GM12878 (cell line): ENCODE results near the gene PGBD5. TPM values are rescaled to one million over a fixed set of nuclear protein-coding genes. Genes with fewer than 3 reads are reported as not detected.

Experiments used
- ATAC-seq: fragments of 200-7000 bp; cut with Tn5 transposase; 3 replicates; pipeline ENCODE4 v1.9.1; 2020; ENCODE audit warnings: mild to moderate bottlenecking, moderate library complexity
- BruUV-seq: library from RNA; stranded (reverse); fragments of 400-500 nt; replicated peaks from 2 replicates; lab custom pipeline; 2021; lab: Mats Ljungman, UMichigan
- CTCF ChIA-PET: fragments of 300-600 bp; sonication (Branson Sonifier 250); formaldehyde crosslinking; extraction: SDS; loops from one replicate; lab custom pipeline; 2021; ENCODE audit warnings: inconsistent platforms; lab: Yijun Ruan, JAX
- POLR2A ChIA-PET: fragments of 350-600 bp; formaldehyde crosslinking; extraction: SDS; loops from one replicate; lab custom pipeline; 2021; ENCODE audit warnings: inconsistent platforms; lab: Charles Lee
- RAD21 ChIA-PET: fragments of 300-600 bp; sonication (Branson Sonifier 250); formaldehyde crosslinking; loops from one replicate; lab custom pipeline; 2023; ENCODE audit warnings: antibody characterized with exemption; ENCODE audit not compliant: unreplicated experiment; lab: Charles Lee
- SMC1A ChIA-PET: fragments of 300-600 bp; sonication (Branson Sonifier 250); formaldehyde crosslinking; loops from one replicate; lab custom pipeline; 2023; ENCODE audit not compliant: unreplicated experiment, uncharacterized antibody; lab: Charles Lee
- DNase-seq: peaks from one replicate; pipeline ENCODE4 v3.0.0-alpha.2; 2011; ENCODE audit warnings: low read depth, low spot score
- FAIRE-seq: peaks from 3 replicates; lab custom pipeline; 2011; peaks lifted over from hg19 to GRCh38; lab: Jason Lieb, UNC
- H2AFZ ChIP-seq: 2 replicates; pipeline ENCODE4 v1.6.0; 2011; ENCODE audit warnings: low read depth, low read length, control low read depth; ENCODE audit not compliant: control insufficient read depth
- H3K27ac ChIP-seq: 2 replicates; pipeline ENCODE4 v1.5.1; 2011; ENCODE audit warnings: control low read depth; ENCODE audit not compliant: control insufficient read depth, insufficient read depth
- H3K27me3 ChIP-seq, 2 experiments: replicated peaks in 1 of 2; 2 replicates each; pipeline versions ENCODE4 v1.6.0 to v1.6.1; 2011; ENCODE audit warnings: low read length in 1 of 2; ENCODE audit not compliant: control insufficient read depth in 2 of 2, insufficient read depth in 2 of 2
- H3K36me3 ChIP-seq, 2 experiments: 2 replicates each; pipeline ENCODE4 v1.5.1; 2011; ENCODE audit warnings: low read length in 1 of 2; ENCODE audit not compliant: control insufficient read depth in 2 of 2, insufficient read depth in 2 of 2
- H3K4me1 ChIP-seq: 2 replicates; pipeline ENCODE4 v1.6.1; 2011; ENCODE audit warnings: mild to moderate bottlenecking, low read length, moderate library complexity, mixed read lengths; ENCODE audit not compliant: control insufficient read depth, insufficient read depth
- H3K4me2 ChIP-seq: 2 replicates; pipeline ENCODE4 v1.6.0; 2011; ENCODE audit warnings: control low read depth; ENCODE audit not compliant: control insufficient read depth, insufficient read depth
- H3K4me3 ChIP-seq: fragments of 200-600 bp; sonication (generic); 2 replicates; pipeline ENCODE4 v1.5.1; 2016
- H3K79me2 ChIP-seq: 2 replicates; pipeline ENCODE4 v1.6.0; 2011; ENCODE audit warnings: low read length; ENCODE audit not compliant: control insufficient read depth, insufficient read depth
- H3K9ac ChIP-seq: 2 replicates; pipeline ENCODE4 v1.8.0; 2011; ENCODE audit warnings: low read length, control low read depth, mixed read lengths; ENCODE audit not compliant: control insufficient read depth, insufficient read depth
- H3K9me3 ChIP-seq: replicated peaks from 3 replicates; pipeline ENCODE4 v1.5.1; 2011; ENCODE audit warnings: mild to moderate bottlenecking, low read length; ENCODE audit not compliant: control insufficient read depth, insufficient read depth
- H4K20me1 ChIP-seq: 2 replicates; pipeline ENCODE4 v1.6.0; 2011; ENCODE audit not compliant: control insufficient read depth, insufficient read depth
- GABPA ChIP-seq: IDR thresholded peaks from 2 replicates; pipeline ENCODE4 v1.6.1; 2014; ENCODE audit warnings: antibody characterized with exemption, low read depth, mild to moderate bottlenecking, inconsistent platforms
- NBN ChIP-seq: fragments of 450-650 bp; IDR thresholded peaks from 2 replicates; pipeline ENCODE4 v1.6.1; 2016
- NFXL1 ChIP-seq: fragments of 450-650 bp; IDR thresholded peaks from 2 replicates; pipeline ENCODE4 v1.6.1; 2017; ENCODE audit warnings: antibody characterized with exemption, mild to moderate bottlenecking, borderline replicate concordance
- NR2C1 ChIP-seq: fragments of 450-650 bp; IDR thresholded peaks from 2 replicates; pipeline ENCODE4 v1.6.1; 2017; ENCODE audit warnings: antibody characterized with exemption, mild to moderate bottlenecking, moderate library complexity
- POU2F2 ChIP-seq: IDR thresholded peaks from 3 replicates; pipeline ENCODE4 v1.6.1; 2011; ENCODE audit warnings: low read depth, mild to moderate bottlenecking, low read length, borderline replicate concordance
- SMAD1 ChIP-seq: fragments of 450-650 bp; IDR thresholded peaks from 2 replicates; pipeline ENCODE4 v1.6.1; 2018; ENCODE audit warnings: mild to moderate bottlenecking, low read depth; ENCODE audit not compliant: partially characterized antibody
- TCF12 ChIP-seq: IDR thresholded peaks from 2 replicates; pipeline ENCODE4 v1.6.1; 2011; ENCODE audit warnings: low read depth, mild to moderate bottlenecking, low read length
- WGBS: methylation state at CpG from one replicate; pipeline ENCODE4 v1.1.6; 2016; ENCODE audit warnings: low lambda C conversion rate; ENCODE audit not compliant: insufficient replicate concordance, insufficient coverage; ENCODE audit errors: missing lambda C conversion rate; 5-methylcytosine and 5-hydroxymethylcytosine counted together
- in situ Hi-C: fragments of 300-500 bp; cut with MboI; formaldehyde crosslinking; loops from 9 replicates; pipeline ENCODE4 v1.14.3; 2018; ENCODE audit warnings: mixed read lengths
- intact Hi-C: fragments of 100-400 bp; cut with micrococcal nuclease; formaldehyde crosslinking; loops from one replicate; pipeline ENCODE4 v1.14.2; 2022; ENCODE audit not compliant: unreplicated experiment
- polyA plus RNA-seq, 11 experiments: library from polyadenylated mRNA; depleted of rRNA in 4 of 11; unstranded in 6 of 11; stranded (reverse) in 5 of 11; fragments of >200 nt; fragmentation: Nextera tagmentation in 4 of 11; fragmentation: Illumina TruSeq in 1 of 11; extraction: Ambion mirVana in 4 of 11; extraction: Trizol in 1 of 11; gene quantifications; 1 replicate in 1 of 11; 2 replicates in 10 of 11; pipeline versions ENCODE4 v1.2.1 to v1.2.3, GENCODE V29; 2011 to 2016; ENCODE audit warnings: inconsistent platforms in 2 of 11, missing spikeins in 2 of 11, low read depth in 1 of 11
- total RNA-seq, 4 experiments: library from RNA; depleted of rRNA in 3 of 4; stranded (reverse); fragments of >200 nt in 3 of 4; fragmentation: Illumina TruSeq in 1 of 4; extraction: Trizol in 1 of 4; gene quantifications; 2 replicates each; pipeline versions ENCODE4 v1.2.1 to v1.2.3, GENCODE V29; 2013 to 2021
- TF ChIP-seq, protein P1 (sequence below): fragments of 450-650 bp; IDR thresholded peaks from 2 replicates; pipeline ENCODE4 v1.6.1; 2017; ENCODE audit warnings: mild to moderate bottlenecking, moderate library complexity
- TF ChIP-seq, protein P2 (sequence below): fragments of 150-350 bp; IDR thresholded peaks from 2 replicates; pipeline ENCODE4 v1.6.1; 2014; ENCODE audit warnings: mild to moderate bottlenecking, low read depth, low read length

PGBD5 gene
- total and polyA plus RNA-seq, 10 of the 15 experiments (the other 5 are each of a cell fraction or from before 2014, with no cell fraction given), result 0.03 TPM; not detected in 9

DNA sequence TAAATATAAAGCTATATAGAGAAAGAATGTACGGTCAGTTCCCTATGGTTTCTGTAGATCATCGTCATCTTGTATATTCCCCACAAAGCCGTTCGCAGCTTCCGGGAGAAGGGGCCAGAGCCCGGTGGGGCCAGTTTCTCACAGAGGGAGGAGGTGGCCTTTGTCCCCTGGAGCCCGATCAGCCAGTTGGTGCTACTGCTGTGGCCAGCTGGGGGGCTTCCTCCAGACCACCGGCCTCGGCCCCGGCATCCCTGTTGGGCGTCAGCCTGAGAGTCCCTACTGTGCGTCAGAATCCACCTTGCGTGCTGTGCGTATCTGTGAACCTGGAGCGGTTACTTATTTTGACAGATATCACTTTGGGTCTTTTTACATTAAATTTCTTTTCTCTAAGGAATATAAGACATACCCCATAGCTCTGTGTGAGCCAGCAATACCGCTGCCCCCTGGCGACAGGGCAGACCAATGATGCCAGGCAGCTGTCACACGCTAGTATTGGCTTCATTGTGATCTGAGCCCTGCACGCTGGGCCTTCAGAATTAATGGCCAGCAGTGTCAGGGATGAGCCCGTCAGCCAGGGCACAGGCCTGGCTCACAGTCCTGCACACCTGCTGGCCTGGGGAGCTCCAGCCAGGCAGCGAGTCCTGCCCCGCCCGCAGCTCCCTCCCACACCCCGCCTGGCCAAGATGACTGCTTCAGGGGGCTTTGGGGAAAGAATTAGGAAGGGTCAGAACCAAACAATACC, 145.9 kb downstream of the PGBD5 start:
- ATAC-seq (no peak), DNase-seq (no peak), FAIRE-seq (no peak)
- ChIA-PET CTCF (no interaction called here), POLR2A (no interaction called here), SMC1A (no interaction called here), RAD21 (no interaction called here)
- intact Hi-C loops (no loop called here), in situ Hi-C loops (no loop called here)
- Histone ChIP-seq H4K20me1 (no peaks in the 10 kb centered on the region), H3K79me2 (no peaks in the 10 kb centered on the region), H3K4me3 (no peak overlapping the region), H3K36me3 (peaks cover 3 to 8% of the 10 kb centered on the region in 2 experiments; a peak in 3 of 4 replicates), H3K9me3 (no peaks in the 10 kb centered on the region), H3K4me1 (peaks cover 4% of the 10 kb centered on the region; the same call in 1 of the 2 replicates), H3K4me2 (no peak overlapping the region), H3K27ac (no peak overlapping the region), H3K9ac (no peak overlapping the region), H3K27me3 (no peaks in the 10 kb centered on the region), H2AFZ (no peak overlapping the region)
- WGBS, result 98% methylated on average over 24 of the region's 24 CpGs
- no peak for TF ChIP-seq POU2F2
- TF ChIP-seq NBN, result no peak
- TF ChIP-seq NR2C1, result no peak
- no peak for TF ChIP-seq TCF12
- BruUV-seq, result TSS peak; percentile 7

DNA sequence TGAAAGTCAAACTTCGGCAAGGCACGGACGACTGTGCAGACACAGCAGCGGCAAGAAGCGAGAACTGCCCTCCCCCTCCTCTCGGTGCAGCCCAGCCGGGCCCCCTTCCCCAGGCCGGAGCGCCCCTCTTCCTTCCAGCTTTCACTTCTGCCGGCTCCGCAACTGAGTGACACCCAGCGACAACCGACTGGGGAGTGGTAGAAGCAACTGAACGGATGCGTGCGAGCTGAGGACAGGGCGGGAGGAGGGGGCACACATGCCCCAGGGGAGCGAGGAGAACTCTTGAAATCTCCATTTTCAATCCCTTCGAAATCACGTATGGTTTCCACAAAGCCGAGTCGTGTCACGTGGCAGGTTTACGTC, 146.6 kb downstream of the PGBD5 start:
- Histone ChIP-seq H3K79me2 (no peaks in the 10 kb centered on the region), H2AFZ (no peak overlapping the region), H3K4me1 (peaks cover 4% of the 10 kb centered on the region; the same call in 1 of the 2 replicates), H3K27ac (no peak overlapping the region), H4K20me1 (no peaks in the 10 kb centered on the region), H3K4me3 (no peak overlapping the region), H3K4me2 (no peak overlapping the region), H3K36me3 (peaks cover 3 to 8% of the 10 kb centered on the region in 2 experiments; a peak in 3 of 4 replicates), H3K9me3 (no peaks in the 10 kb centered on the region), H3K27me3 (no peaks in the 10 kb centered on the region), H3K9ac (no peak overlapping the region)
- intact Hi-C loops, result no loop called here
- FAIRE-seq (no peak), ATAC-seq (no peak), DNase-seq (no peak)
- WGBS, result 98% methylated on average over 18 of the region's 24 CpGs
- BruUV-seq, result no TSS peak
- POLR2A ChIA-PET, result no interaction called here
- RAD21 ChIA-PET, result no interaction called here
- in situ Hi-C loops, result no loop called here
- TF ChIP-seq NFXL1 (no peak), SMAD1 (no peak), GABPA (no peak)
- TF ChIP-seq, protein P1, sequence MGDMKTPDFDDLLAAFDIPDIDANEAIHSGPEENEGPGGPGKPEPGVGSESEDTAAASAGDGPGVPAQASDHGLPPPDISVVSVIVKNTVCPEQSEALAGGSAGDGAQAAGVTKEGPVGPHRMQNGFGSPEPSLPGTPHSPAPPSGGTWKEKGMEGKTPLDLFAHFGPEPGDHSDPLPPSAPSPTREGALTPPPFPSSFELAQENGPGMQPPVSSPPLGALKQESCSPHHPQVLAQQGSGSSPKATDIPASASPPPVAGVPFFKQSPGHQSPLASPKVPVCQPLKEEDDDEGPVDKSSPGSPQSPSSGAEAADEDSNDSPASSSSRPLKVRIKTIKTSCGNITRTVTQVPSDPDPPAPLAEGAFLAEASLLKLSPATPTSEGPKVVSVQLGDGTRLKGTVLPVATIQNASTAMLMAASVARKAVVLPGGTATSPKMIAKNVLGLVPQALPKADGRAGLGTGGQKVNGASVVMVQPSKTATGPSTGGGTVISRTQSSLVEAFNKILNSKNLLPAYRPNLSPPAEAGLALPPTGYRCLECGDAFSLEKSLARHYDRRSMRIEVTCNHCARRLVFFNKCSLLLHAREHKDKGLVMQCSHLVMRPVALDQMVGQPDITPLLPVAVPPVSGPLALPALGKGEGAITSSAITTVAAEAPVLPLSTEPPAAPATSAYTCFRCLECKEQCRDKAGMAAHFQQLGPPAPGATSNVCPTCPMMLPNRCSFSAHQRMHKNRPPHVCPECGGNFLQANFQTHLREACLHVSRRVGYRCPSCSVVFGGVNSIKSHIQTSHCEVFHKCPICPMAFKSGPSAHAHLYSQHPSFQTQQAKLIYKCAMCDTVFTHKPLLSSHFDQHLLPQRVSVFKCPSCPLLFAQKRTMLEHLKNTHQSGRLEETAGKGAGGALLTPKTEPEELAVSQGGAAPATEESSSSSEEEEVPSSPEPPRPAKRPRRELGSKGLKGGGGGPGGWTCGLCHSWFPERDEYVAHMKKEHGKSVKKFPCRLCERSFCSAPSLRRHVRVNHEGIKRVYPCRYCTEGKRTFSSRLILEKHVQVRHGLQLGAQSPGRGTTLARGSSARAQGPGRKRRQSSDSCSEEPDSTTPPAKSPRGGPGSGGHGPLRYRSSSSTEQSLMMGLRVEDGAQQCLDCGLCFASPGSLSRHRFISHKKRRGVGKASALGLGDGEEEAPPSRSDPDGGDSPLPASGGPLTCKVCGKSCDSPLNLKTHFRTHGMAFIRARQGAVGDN, result no peak
- TF ChIP-seq, protein P2, sequence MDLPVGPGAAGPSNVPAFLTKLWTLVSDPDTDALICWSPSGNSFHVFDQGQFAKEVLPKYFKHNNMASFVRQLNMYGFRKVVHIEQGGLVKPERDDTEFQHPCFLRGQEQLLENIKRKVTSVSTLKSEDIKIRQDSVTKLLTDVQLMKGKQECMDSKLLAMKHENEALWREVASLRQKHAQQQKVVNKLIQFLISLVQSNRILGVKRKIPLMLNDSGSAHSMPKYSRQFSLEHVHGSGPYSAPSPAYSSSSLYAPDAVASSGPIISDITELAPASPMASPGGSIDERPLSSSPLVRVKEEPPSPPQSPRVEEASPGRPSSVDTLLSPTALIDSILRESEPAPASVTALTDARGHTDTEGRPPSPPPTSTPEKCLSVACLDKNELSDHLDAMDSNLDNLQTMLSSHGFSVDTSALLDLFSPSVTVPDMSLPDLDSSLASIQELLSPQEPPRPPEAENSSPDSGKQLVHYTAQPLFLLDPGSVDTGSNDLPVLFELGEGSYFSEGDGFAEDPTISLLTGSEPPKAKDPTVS, result no peak
- SMC1A ChIA-PET, result no interaction called here
- CTCF ChIA-PET, result no interaction called here
